ENCODE measurements around the gene C9orf72. TPM values are rescaled to one million over a fixed set of nuclear protein-coding genes. Genes with fewer than 3 reads are reported as not detected.

Gene C9orf72
- polyA plus RNA-seq (2013, experiment 1 of 2): 8.1 TPM
- polyA plus RNA-seq (2013, experiment 2 of 2): 8.6 TPM

GRCh38 chr9:27572918-27573633 lies at the start of gene C9orf72:
Gene C9orf72 (minus strand): TSS chr9:27573481. CDS start chr9:27567120, 6,361 bp downstream.
- Histone ChIP-seq H3K27ac (ENCODE audit: low read depth, low read length) (peak within 1 kb of the TSS; percentile 77), H3K9ac (ENCODE audit: low read length) (peak within 1 kb of the TSS; percentile 82), H3K79me2 (ENCODE audit: control insufficient read depth, insufficient read depth, low read length) (no peaks in the 10 kb centered on the region), H4K8ac (ENCODE audit: low read depth, low read length) (no peak within 1 kb of the TSS), H2BK120ac (ENCODE audit: low read depth, low read length) (peak within 1 kb of the TSS; percentile 74), H2AK5ac (ENCODE audit: low read length) (no peak within 1 kb of the TSS), H2BK15ac (replicated peaks; ENCODE audit: low read depth) (no peak within 1 kb of the TSS), H2BK5ac (ENCODE audit: low read length) (no peak within 1 kb of the TSS), H3K18ac (ENCODE audit: low read length) (peak within 1 kb of the TSS; percentile 91), H3K79me1 (ENCODE audit: low read length) (peaks cover 2% of the 10 kb centered on the region), H3K4me2 (ENCODE audit: low read length) (peak within 1 kb of the TSS; percentile 51), H3K4me3 (ENCODE audit: low read length) (peak within 1 kb of the TSS; percentile 77), H3K27me3 (ENCODE audit: insufficient read depth, low read length, poor library complexity) (no peaks in the 10 kb centered on the region), H3K36me3 (ENCODE audit: control insufficient read depth, insufficient read depth, low read length) (no peaks in the 10 kb centered on the region), H3K56ac (ENCODE audit: low read length) (peak within 1 kb of the TSS; percentile 91), H4K5ac (ENCODE audit: low read length) (no peak within 1 kb of the TSS), H3K23ac (ENCODE audit: low read length) (no peak within 1 kb of the TSS), H3K4me1 (ENCODE audit: control insufficient read depth, low read depth, low read length) (no peaks in the 10 kb centered on the region), H3K4ac (ENCODE audit: low read depth, low read length) (peak within 1 kb of the TSS; percentile 24)
- WGBS (ENCODE audit: extremely low coverage, insufficient coverage, low lambda C conversion rate): no CpG with 5 or more reads among the region's 72 CpGs
- peak; percentile 81 for DNase-seq

GRCh38 chr9:27622693-27623340 lies 49.5 kb upstream of the C9orf72 start:
- H3K79me1 ChIP-seq (ENCODE audit: low read length): no peaks in the 10 kb centered on the region
- no CpG with 5 or more reads among the region's 5 CpGs for WGBS (ENCODE audit: extremely low coverage, insufficient coverage, low lambda C conversion rate)
- H2BK120ac ChIP-seq (ENCODE audit: low read depth, low read length): no peak overlapping the region
- H4K8ac ChIP-seq (ENCODE audit: low read depth, low read length): no peak overlapping the region
- H3K4me2 ChIP-seq (ENCODE audit: low read length): no peak overlapping the region
- no peak overlapping the region for H3K4me3 ChIP-seq (ENCODE audit: low read length)
- no peak overlapping the region for H3K4ac ChIP-seq (ENCODE audit: low read depth, low read length)
- H3K79me2 ChIP-seq (ENCODE audit: control insufficient read depth, insufficient read depth, low read length): no peaks in the 10 kb centered on the region
- no peak overlapping the region for H3K9ac ChIP-seq (ENCODE audit: low read length)
- H3K27ac ChIP-seq (ENCODE audit: low read depth, low read length): no peak overlapping the region
- no peak overlapping the region for H3K56ac ChIP-seq (ENCODE audit: low read length)
- no peaks in the 10 kb centered on the region for H3K36me3 ChIP-seq (ENCODE audit: control insufficient read depth, insufficient read depth, low read length)
- H4K5ac ChIP-seq (ENCODE audit: low read length): no peak overlapping the region
- H3K4me1 ChIP-seq (ENCODE audit: control insufficient read depth, low read depth, low read length): no peaks in the 10 kb centered on the region
- no peak overlapping the region for H3K18ac ChIP-seq (ENCODE audit: low read length)
- DNase-seq: no peak
- H2BK15ac ChIP-seq (replicated peaks; ENCODE audit: low read depth): no peak overlapping the region
- H2AK5ac ChIP-seq (ENCODE audit: low read length): no peak overlapping the region
- no peaks in the 10 kb centered on the region for H3K27me3 ChIP-seq (ENCODE audit: insufficient read depth, low read length, poor library complexity)
- H2BK5ac ChIP-seq (ENCODE audit: low read length): no peak overlapping the region
- no peak overlapping the region for H3K23ac ChIP-seq (ENCODE audit: low read length)

- Histone ChIP-seq H2BK120ac (ENCODE audit: low read depth, low read length) (no peak overlapping the region), H2BK5ac (ENCODE audit: low read length) (no peak overlapping the region), H2BK15ac (replicated peaks; ENCODE audit: low read depth) (no peak overlapping the region), H3K36me3 (ENCODE audit: control insufficient read depth, insufficient read depth, low read length) (no peaks in the 10 kb centered on the region), H3K79me1 (ENCODE audit: low read length) (no peaks in the 10 kb centered on the region), H3K4me3 (ENCODE audit: low read length) (no peak overlapping the region), H2AK5ac (ENCODE audit: low read length) (no peak overlapping the region), H3K23ac (ENCODE audit: low read length) (no peak overlapping the region), H3K9ac (ENCODE audit: low read length) (no peak overlapping the region), H3K27me3 (ENCODE audit: insufficient read depth, low read length, poor library complexity) (no peaks in the 10 kb centered on the region), H3K4me1 (ENCODE audit: control insufficient read depth, low read depth, low read length) (no peaks in the 10 kb centered on the region), H4K5ac (ENCODE audit: low read length) (no peak overlapping the region), H3K4ac (ENCODE audit: low read depth, low read length) (no peak overlapping the region), H3K56ac (ENCODE audit: low read length) (no peak overlapping the region), H3K18ac (ENCODE audit: low read length) (no peak overlapping the region), H3K79me2 (ENCODE audit: control insufficient read depth, insufficient read depth, low read length) (no peaks in the 10 kb centered on the region), H4K8ac (ENCODE audit: low read depth, low read length) (no peak overlapping the region), H3K4me2 (ENCODE audit: low read length) (no peak overlapping the region), H3K27ac (ENCODE audit: low read depth, low read length) (no peak overlapping the region)
- no CpG with 5 or more reads among the region's 6 CpGs for WGBS (ENCODE audit: extremely low coverage, insufficient coverage, low lambda C conversion rate)
- DNase-seq: no peak
Measured at GRCh38 chr9:27619743-27620142, 46.5 kb upstream of the C9orf72 start.

- H3K27me3 ChIP-seq (ENCODE audit: insufficient read depth, low read length, poor library complexity): no peaks in the 10 kb centered on the region
- WGBS (ENCODE audit: extremely low coverage, insufficient coverage, low lambda C conversion rate): no CpG with 5 or more reads among the region's 4 CpGs
Measured at GRCh38 chr9:27618066-27618465, 44.8 kb upstream of the C9orf72 start.

GRCh38 chr9:27614551-27614950 lies 41.3 kb upstream of the C9orf72 start:
- no peak overlapping the region for H3K27ac ChIP-seq (ENCODE audit: low read depth, low read length)
- H3K56ac ChIP-seq (ENCODE audit: low read length): no peak overlapping the region
- H3K18ac ChIP-seq (ENCODE audit: low read length): no peak overlapping the region
- no peak overlapping the region for H2AK5ac ChIP-seq (ENCODE audit: low read length)
- H3K4me1 ChIP-seq (ENCODE audit: control insufficient read depth, low read depth, low read length): no peaks in the 10 kb centered on the region
- H4K8ac ChIP-seq (ENCODE audit: low read depth, low read length): no peak overlapping the region
- no peak overlapping the region for H2BK120ac ChIP-seq (ENCODE audit: low read depth, low read length)
- H3K4me3 ChIP-seq (ENCODE audit: low read length): no peak overlapping the region
- no peak overlapping the region for H3K23ac ChIP-seq (ENCODE audit: low read length)
- no peak overlapping the region for H4K5ac ChIP-seq (ENCODE audit: low read length)
- no peak overlapping the region for H2BK15ac ChIP-seq (replicated peaks; ENCODE audit: low read depth)
- no peaks in the 10 kb centered on the region for H3K79me2 ChIP-seq (ENCODE audit: control insufficient read depth, insufficient read depth, low read length)
- no peaks in the 10 kb centered on the region for H3K79me1 ChIP-seq (ENCODE audit: low read length)
- no peaks in the 10 kb centered on the region for H3K27me3 ChIP-seq (ENCODE audit: insufficient read depth, low read length, poor library complexity)
- H3K9ac ChIP-seq (ENCODE audit: low read length): no peak overlapping the region
- H3K4me2 ChIP-seq (ENCODE audit: low read length): no peak overlapping the region
- H2BK5ac ChIP-seq (ENCODE audit: low read length): no peak overlapping the region
- no peak for DNase-seq
- no peaks in the 10 kb centered on the region for H3K36me3 ChIP-seq (ENCODE audit: control insufficient read depth, insufficient read depth, low read length)
- no CpG with 5 or more reads among the region's 11 CpGs for WGBS (ENCODE audit: extremely low coverage, insufficient coverage, low lambda C conversion rate)
- H3K4ac ChIP-seq (ENCODE audit: low read depth, low read length): no peak overlapping the region

More at GRCh38 chr9:27618066-27618465, 44.8 kb upstream of the C9orf72 start:
- H2AK5ac ChIP-seq (ENCODE audit: low read length): no peak overlapping the region
- no peak overlapping the region for H3K23ac ChIP-seq (ENCODE audit: low read length)
- H3K18ac ChIP-seq (ENCODE audit: low read length): no peak overlapping the region
- no peaks in the 10 kb centered on the region for H3K79me1 ChIP-seq (ENCODE audit: low read length)
- H3K4ac ChIP-seq (ENCODE audit: low read depth, low read length): no peak overlapping the region
- H3K27ac ChIP-seq (ENCODE audit: low read depth, low read length): no peak overlapping the region
- H3K79me2 ChIP-seq (ENCODE audit: control insufficient read depth, insufficient read depth, low read length): no peaks in the 10 kb centered on the region
- no peak overlapping the region for H3K4me2 ChIP-seq (ENCODE audit: low read length)
- H2BK5ac ChIP-seq (ENCODE audit: low read length): no peak overlapping the region
- DNase-seq: peak; percentile 6
- no peak overlapping the region for H3K56ac ChIP-seq (ENCODE audit: low read length)
- H2BK120ac ChIP-seq (ENCODE audit: low read depth, low read length): no peak overlapping the region
- H4K8ac ChIP-seq (ENCODE audit: low read depth, low read length): no peak overlapping the region
- no peak overlapping the region for H4K5ac ChIP-seq (ENCODE audit: low read length)
- H2BK15ac ChIP-seq (replicated peaks; ENCODE audit: low read depth): no peak overlapping the region
- no peaks in the 10 kb centered on the region for H3K36me3 ChIP-seq (ENCODE audit: control insufficient read depth, insufficient read depth, low read length)
- H3K9ac ChIP-seq (ENCODE audit: low read length): no peak overlapping the region
- no peaks in the 10 kb centered on the region for H3K4me1 ChIP-seq (ENCODE audit: control insufficient read depth, low read depth, low read length)
- no peak overlapping the region for H3K4me3 ChIP-seq (ENCODE audit: low read length)
